Neuronal stem cell (in vitro differentiated cells): ENCODE measurements around the gene ARRDC4.

Experiments
- DNase-seq: peaks from one replicate; pipeline ENCODE4 v3.0.0-alpha.2; 2013; ENCODE audit warnings: low spot score
- H2AFZ ChIP-seq: one replicate; pipeline ENCODE4 v1.6.1; 2013; ENCODE audit warnings: mild to moderate bottlenecking, low read length, inconsistent platforms
- H2AK5ac ChIP-seq: 2 replicates; pipeline ENCODE4 v1.6.1; 2013; ENCODE audit warnings: low read depth, mild to moderate bottlenecking, inconsistent platforms, low read length, moderate library complexity, mixed read lengths
- H2BK120ac ChIP-seq: 2 replicates; pipeline ENCODE4 v1.6.1; 2013; ENCODE audit warnings: low read depth, mild to moderate bottlenecking, inconsistent platforms, low read length, moderate library complexity, mixed read lengths
- H2BK12ac ChIP-seq: one replicate; pipeline ENCODE4 v1.6.1; 2013; ENCODE audit warnings: low read length, inconsistent platforms
- H2BK15ac ChIP-seq: 2 replicates; pipeline ENCODE4 v1.6.1; 2013; ENCODE audit warnings: mild to moderate bottlenecking, low read length, inconsistent platforms, mixed read lengths
- H2BK5ac ChIP-seq: one replicate; pipeline ENCODE4 v1.6.1; 2013; ENCODE audit warnings: inconsistent platforms, mild to moderate bottlenecking, low read length, moderate library complexity
- H3K14ac ChIP-seq: one replicate; pipeline ENCODE4 v1.6.1; 2013; ENCODE audit warnings: low read length, inconsistent platforms
- H3K18ac ChIP-seq: 2 replicates; pipeline ENCODE4 v1.6.1; 2013; ENCODE audit warnings: low read length, inconsistent platforms
- H3K23ac ChIP-seq: 2 replicates; pipeline ENCODE4 v1.6.1; 2013; ENCODE audit warnings: low read depth, mild to moderate bottlenecking, mixed read lengths, low read length, inconsistent platforms; ENCODE audit not compliant: poor library complexity
- H3K27ac ChIP-seq: replicated peaks from 3 replicates; pipeline ENCODE4 v1.5.1; 2013; ENCODE audit warnings: low read length, inconsistent platforms
- H3K27me3 ChIP-seq, 3 experiments: 2 replicates each; pipeline ENCODE4 v1.6.1; 2013; ENCODE audit warnings: low read length in 3 of 3, mild to moderate bottlenecking in 2 of 3, inconsistent platforms in 1 of 3, low read depth in 1 of 3, mixed read lengths in 1 of 3, moderate library complexity in 1 of 3; ENCODE audit not compliant: control insufficient read depth in 3 of 3, insufficient read depth in 3 of 3
- H3K36me3 ChIP-seq, 2 donors: replicated peaks in 1 of 2; 2 replicates each; pipeline ENCODE4 v1.6.1; 2013; ENCODE audit warnings: low read length in 2 of 2; ENCODE audit not compliant: control insufficient read depth in 2 of 2, insufficient read depth in 2 of 2
- H3K4ac ChIP-seq: 2 replicates; pipeline ENCODE4 v1.6.1; 2013; ENCODE audit warnings: inconsistent platforms, mild to moderate bottlenecking, low read length, moderate library complexity
- H3K4me1 ChIP-seq, 2 donors: 1 replicate in 1 of 2; 2 replicates in 1 of 2; pipeline ENCODE4 v1.6.1; 2013; ENCODE audit warnings: low read length in 2 of 2, low read depth in 1 of 2; ENCODE audit not compliant: control insufficient read depth in 2 of 2, insufficient read depth in 1 of 2
- H3K4me2 ChIP-seq: one replicate; pipeline ENCODE4 v1.6.1; 2013; ENCODE audit warnings: mild to moderate bottlenecking, low read length, inconsistent platforms; ENCODE audit not compliant: insufficient read depth, poor library complexity, severe bottlenecking
- H3K4me3 ChIP-seq, 2 donors: 2 replicates each; pipeline ENCODE4 v1.5.1; 2013; ENCODE audit warnings: low read length in 2 of 2, mild to moderate bottlenecking in 2 of 2, inconsistent platforms in 1 of 2, moderate library complexity in 1 of 2
- H3K79me1 ChIP-seq: one replicate; pipeline ENCODE4 v1.6.1; 2013; ENCODE audit warnings: low read depth, mild to moderate bottlenecking, inconsistent platforms, low read length, moderate library complexity
- H3K9ac ChIP-seq: one replicate; pipeline ENCODE4 v1.6.1; 2013; ENCODE audit warnings: mild to moderate bottlenecking, low read depth, low read length, inconsistent platforms; ENCODE audit not compliant: poor library complexity
- H3K9me3 ChIP-seq, 2 donors: replicated peaks in 1 of 2; 2 replicates each; pipeline versions ENCODE3 to v1.6.1; 2013; ENCODE audit warnings: low read length in 2 of 2, mild to moderate bottlenecking in 2 of 2, inconsistent platforms in 1 of 2, low read depth in 1 of 2, mixed read lengths in 1 of 2, moderate library complexity in 1 of 2; ENCODE audit not compliant: control insufficient read depth in 2 of 2, insufficient read depth in 1 of 2
- H4K8ac ChIP-seq: one replicate; pipeline ENCODE4 v1.6.1; 2013; ENCODE audit warnings: low read depth, mild to moderate bottlenecking, inconsistent platforms, low read length, moderate library complexity
- H4K91ac ChIP-seq: one replicate; pipeline ENCODE4 v1.6.1; 2013; ENCODE audit warnings: low read length, low read depth, mild to moderate bottlenecking, inconsistent platforms; ENCODE audit not compliant: poor library complexity
- WGBS, 2 donors: extraction: QIAGEN DNeasy Blood & Tissue Kit; methylation state at CpG; one replicate each; pipeline ENCODE4 v1.1.7; 2013; ENCODE audit warnings: missing lambda C conversion rate in 2 of 2, mixed read lengths in 1 of 2; ENCODE audit not compliant: insufficient read length in 2 of 2, insufficient replicate concordance in 1 of 2; ENCODE audit errors: extremely low coverage in 2 of 2; 5-methylcytosine and 5-hydroxymethylcytosine counted together

The ARRDC4 gene

DNA sequence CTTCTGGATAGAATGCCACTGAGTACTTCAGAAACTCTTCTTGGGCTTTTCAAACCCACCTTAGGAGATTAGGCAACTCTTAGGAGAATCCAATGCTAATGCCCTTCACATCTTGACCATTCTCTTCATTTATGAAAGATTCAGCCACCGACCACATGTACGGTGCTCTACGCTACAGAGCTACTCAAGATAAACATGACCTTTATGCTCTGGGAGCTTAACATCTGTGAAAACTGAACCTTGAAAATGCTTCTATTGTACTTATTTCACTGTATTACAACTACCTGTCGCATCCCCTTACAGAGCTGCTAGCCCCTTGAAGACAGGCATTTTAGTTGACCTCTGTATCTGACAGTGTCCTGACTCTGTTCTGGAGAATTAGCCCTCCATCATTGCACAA is 19.5 kb upstream of the ARRDC4 start:
- no peaks in the 10 kb centered on the region for H3K9me3 ChIP-seq
- no peak overlapping the region for H2AK5ac ChIP-seq
- no peak for DNase-seq
- no peak overlapping the region for H4K91ac ChIP-seq
- no peaks in the 10 kb centered on the region for H3K79me1 ChIP-seq
- H2BK15ac ChIP-seq, result no peak overlapping the region
- H2BK5ac ChIP-seq, result no peak overlapping the region
- no peak overlapping the region for H3K23ac ChIP-seq
- H2AFZ ChIP-seq, result no peak overlapping the region
- no peaks in the 10 kb centered on the region for H3K36me3 ChIP-seq
- no peak overlapping the region for H3K9ac ChIP-seq
- no peak overlapping the region for H3K4ac ChIP-seq
- H3K14ac ChIP-seq, result no peak overlapping the region
- H4K8ac ChIP-seq, result no peak overlapping the region
- no peak overlapping the region for H3K4me2 ChIP-seq
- no peak overlapping the region for H3K27ac ChIP-seq
- H2BK120ac ChIP-seq, result no peak overlapping the region
- no peaks in the 10 kb centered on the region for H3K27me3 ChIP-seq
- no CpG with 5 or more reads among the region's 4 CpGs for WGBS, 2 donors
- H3K4me3 ChIP-seq, result no peak overlapping the region
- H2BK12ac ChIP-seq, result no peak overlapping the region
- H3K18ac ChIP-seq, result no peak overlapping the region
- H3K4me1 ChIP-seq, result no peaks in the 10 kb centered on the region

DNA sequence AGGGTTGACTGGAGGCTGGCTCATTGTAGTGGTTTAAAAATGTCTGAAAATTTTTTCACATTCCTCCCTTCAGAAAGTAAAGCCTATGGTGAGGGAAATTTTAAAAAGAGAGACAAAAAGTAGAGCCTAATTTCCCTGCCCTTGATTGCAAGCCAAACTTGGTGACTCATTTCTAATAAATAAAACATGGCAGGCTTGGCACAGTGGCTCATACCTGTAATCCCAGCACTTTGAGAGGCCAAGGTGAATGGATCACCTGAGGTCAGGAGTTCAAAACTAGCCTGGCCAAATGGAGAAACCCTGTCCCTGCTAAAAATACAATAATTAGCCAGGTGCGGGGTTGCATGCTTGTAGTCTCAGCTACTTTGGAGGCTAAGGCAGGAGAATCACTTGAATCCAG is 18.9 kb upstream of the ARRDC4 start:
- Histone ChIP-seq H3K18ac (no peak overlapping the region), H3K27me3 (no peaks in the 10 kb centered on the region), H3K9ac (no peak overlapping the region), H4K91ac (no peak overlapping the region), H3K14ac (no peak overlapping the region), H3K4ac (no peak overlapping the region), H3K4me2 (no peak overlapping the region), H2BK5ac (no peak overlapping the region), H2BK12ac (no peak overlapping the region), H3K4me1 (no peaks in the 10 kb centered on the region), H3K79me1 (no peaks in the 10 kb centered on the region), H2AK5ac (no peak overlapping the region), H3K27ac (no peak overlapping the region), H3K36me3 (no peaks in the 10 kb centered on the region), H2BK120ac (no peak overlapping the region), H4K8ac (no peak overlapping the region), H2BK15ac (no peak overlapping the region), H2AFZ (no peak overlapping the region), H3K9me3 (no peaks in the 10 kb centered on the region), H3K23ac (no peak overlapping the region), H3K4me3 (no peak overlapping the region)
- WGBS, 2 donors, result no CpG with 5 or more reads among the region's 1 CpG
- DNase-seq, result no peak

DNA sequence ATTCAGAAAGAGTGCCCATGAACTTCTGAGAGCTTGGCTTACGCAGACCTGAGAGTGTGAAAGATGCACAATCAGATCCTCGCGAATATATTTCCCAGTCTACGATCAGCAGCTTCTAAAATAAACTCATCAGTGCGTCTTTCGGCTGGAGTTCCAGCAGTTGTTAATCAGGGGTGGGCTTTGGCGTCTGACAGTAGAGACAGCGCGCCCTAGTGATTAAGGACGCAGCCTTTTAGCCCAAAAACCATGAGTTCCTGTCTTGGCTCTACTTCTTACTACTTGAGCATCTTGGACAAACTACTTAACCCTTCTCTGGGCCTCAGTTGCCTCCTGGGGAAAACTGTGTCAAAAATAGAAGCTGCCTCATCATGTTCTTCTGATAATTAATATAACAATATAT is 15.8 kb upstream of the ARRDC4 start:
- H2BK5ac ChIP-seq, result no peak overlapping the region
- no peaks in the 10 kb centered on the region for H3K36me3 ChIP-seq
- H2AFZ ChIP-seq, result no peak overlapping the region
- no peak overlapping the region for H2BK15ac ChIP-seq
- H3K9me3 ChIP-seq, result no peaks in the 10 kb centered on the region
- H3K27me3 ChIP-seq, result no peaks in the 10 kb centered on the region
- WGBS, 2 donors, result no CpG with 5 or more reads among the region's 10 CpGs
- H4K91ac ChIP-seq, result no peak overlapping the region
- H3K18ac ChIP-seq, result no peak overlapping the region
- H3K4me3 ChIP-seq, result no peak overlapping the region
- no peaks in the 10 kb centered on the region for H3K4me1 ChIP-seq
- DNase-seq, result no peak
- H3K4me2 ChIP-seq, result no peak overlapping the region
- no peak overlapping the region for H2BK12ac ChIP-seq
- no peak overlapping the region for H4K8ac ChIP-seq
- H3K79me1 ChIP-seq, result no peaks in the 10 kb centered on the region
- no peak overlapping the region for H3K27ac ChIP-seq
- no peak overlapping the region for H2BK120ac ChIP-seq
- H2AK5ac ChIP-seq, result no peak overlapping the region
- H3K9ac ChIP-seq, result no peak overlapping the region
- no peak overlapping the region for H3K4ac ChIP-seq
- H3K14ac ChIP-seq, result no peak overlapping the region
- no peak overlapping the region for H3K23ac ChIP-seq

DNA sequence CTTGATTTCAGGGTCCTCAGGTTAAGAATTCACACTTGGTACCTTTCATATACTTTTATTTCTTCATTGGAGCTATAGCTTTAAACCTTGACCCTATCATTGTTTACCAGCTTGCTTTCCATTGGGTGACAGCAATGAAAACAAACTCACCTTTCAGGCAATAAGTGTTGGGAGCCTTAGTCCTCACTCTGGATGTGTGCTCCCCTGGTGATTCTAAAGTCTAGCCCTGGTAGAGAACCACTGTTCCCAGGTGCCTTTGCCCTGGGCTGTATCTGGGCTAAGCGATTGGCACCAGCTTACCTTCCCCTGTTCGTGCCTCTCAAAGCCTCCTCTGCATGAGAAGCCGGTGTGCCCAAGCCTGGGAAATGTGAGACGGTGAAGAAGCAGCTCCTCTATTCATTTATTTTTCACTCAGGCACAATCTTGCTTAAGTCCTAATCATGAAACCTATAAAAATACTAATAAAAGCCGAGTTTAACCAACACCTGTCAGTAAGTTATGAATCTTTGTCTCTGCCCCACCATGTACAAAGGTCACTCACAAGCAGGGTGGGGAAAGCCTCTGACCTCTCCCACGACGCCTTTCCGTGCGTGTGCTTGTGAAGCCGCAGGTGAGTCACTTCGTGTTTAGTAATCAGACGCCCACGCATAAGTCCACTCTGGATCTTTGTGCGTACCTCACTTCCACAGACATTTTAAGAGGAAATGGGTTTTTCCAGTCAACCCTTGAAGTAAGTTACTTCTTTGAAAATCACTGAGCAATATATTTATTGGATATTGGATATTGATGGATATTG is 12.8 kb upstream of the ARRDC4 start:
- Histone ChIP-seq H3K79me1 (no peaks in the 10 kb centered on the region), H3K36me3 (no peaks in the 10 kb centered on the region), H2BK5ac (no peak overlapping the region), H2BK15ac (no peak overlapping the region), H2AK5ac (no peak overlapping the region), H3K9me3 (no peaks in the 10 kb centered on the region), H2BK12ac (no peak overlapping the region), H3K4me1 (no peaks in the 10 kb centered on the region), H2BK120ac (no peak overlapping the region), H3K4ac (no peak overlapping the region), H3K4me3 (no peak overlapping the region), H3K27me3 (peaks cover 0 to 4% (median 0%) of the 10 kb centered on the region in 3 experiments), H3K27ac (no peak overlapping the region), H4K8ac (no peak overlapping the region), H3K18ac (no peak overlapping the region), H3K14ac (no peak overlapping the region), H3K23ac (no peak overlapping the region), H3K4me2 (no peak overlapping the region), H2AFZ (no peak overlapping the region), H3K9ac (no peak overlapping the region), H4K91ac (no peak overlapping the region)
- no peak for DNase-seq
- no CpG with 5 or more reads among the region's 14 CpGs for WGBS, 2 donors
